Measurements from ENCODE around the gene TDRD1. TPM values are rescaled to one million over a fixed set of nuclear protein-coding genes. Genes with fewer than 3 reads are reported as not detected.

TDRD1 gene
- polyA plus RNA-seq, 3 donors: 0.04 TPM; not detected in 2

- no peak for DNase-seq (ENCODE audit: low read depth in 3 of 3, low spot score in 2 of 3)
Measured at GRCh38 chr10:114258274-114258840, 79.2 kb downstream of the TDRD1 start.

- DNase-seq (ENCODE audit: low read depth in 3 of 3, low spot score in 2 of 3): no peak
Measured at GRCh38 chr10:114259824-114260223, 80.7 kb downstream of the TDRD1 start.

DNA sequence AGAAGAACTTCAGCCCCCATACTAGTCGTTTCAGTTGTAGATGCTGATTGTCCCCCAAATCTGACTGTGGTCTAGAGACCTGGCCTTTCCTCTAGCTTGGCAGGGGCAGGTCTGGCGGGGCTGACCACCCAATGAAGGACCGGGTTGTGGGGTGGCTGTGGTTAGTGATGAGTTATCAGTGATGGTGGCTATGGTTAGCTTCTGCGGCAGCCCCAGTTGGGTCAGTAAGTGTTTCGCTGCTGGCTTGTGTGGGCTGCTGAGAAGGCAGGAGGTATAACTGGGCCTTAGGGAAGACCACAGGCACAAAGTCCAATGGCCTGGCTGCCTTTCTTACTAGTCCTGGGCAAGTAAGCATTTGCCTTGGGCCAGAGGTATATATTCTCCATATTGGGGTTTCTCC, 81.2 kb downstream of the TDRD1 start:
- no peak for DNase-seq (ENCODE audit: low read depth in 3 of 3, low spot score in 2 of 3)

DNA sequence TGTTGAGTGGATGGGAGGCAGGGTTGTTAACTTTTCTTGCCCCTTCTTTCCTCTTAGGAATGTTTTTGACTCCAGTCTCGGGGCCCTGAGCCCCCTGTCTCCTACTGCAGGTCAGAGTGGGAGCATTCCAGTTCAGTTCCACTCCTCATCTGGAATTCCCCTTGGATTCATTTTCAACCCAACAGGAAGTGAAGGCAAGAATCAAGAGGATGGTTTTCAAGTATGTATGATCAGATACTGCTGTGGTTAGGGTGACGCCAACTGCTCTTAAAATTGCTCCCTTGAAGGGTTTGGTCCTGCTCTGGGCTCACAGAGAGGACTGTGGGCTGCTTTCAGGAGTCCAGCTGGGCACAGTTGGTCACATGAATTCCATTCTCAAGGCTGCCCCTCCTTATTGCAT, 81.9 kb downstream of the TDRD1 start:
- DNase-seq (ENCODE audit: low read depth in 3 of 3, low spot score in 2 of 3): no peak

DNA sequence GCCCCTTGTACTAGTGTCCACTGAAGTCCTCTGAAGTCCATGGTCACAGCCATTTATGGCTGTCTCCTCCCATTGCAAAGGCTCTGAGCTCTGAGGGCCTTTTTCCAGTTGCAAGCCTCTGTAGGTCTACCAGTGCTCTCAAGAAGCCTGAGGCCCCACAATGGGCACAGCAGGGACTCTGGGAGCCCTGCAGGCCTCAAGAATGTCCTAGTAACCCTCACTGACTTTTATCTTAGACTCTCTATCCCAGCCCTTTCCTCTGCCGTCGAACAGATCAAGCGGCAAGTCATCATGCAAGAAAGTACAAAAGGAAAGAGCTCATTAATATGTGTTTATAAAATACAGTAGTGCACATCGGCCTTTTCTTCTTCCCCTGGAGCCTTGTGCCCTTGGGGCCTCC, 83.3 kb downstream of the TDRD1 start:
- DNase-seq (ENCODE audit: low read depth in 3 of 3, low spot score in 2 of 3): no peak

DNA sequence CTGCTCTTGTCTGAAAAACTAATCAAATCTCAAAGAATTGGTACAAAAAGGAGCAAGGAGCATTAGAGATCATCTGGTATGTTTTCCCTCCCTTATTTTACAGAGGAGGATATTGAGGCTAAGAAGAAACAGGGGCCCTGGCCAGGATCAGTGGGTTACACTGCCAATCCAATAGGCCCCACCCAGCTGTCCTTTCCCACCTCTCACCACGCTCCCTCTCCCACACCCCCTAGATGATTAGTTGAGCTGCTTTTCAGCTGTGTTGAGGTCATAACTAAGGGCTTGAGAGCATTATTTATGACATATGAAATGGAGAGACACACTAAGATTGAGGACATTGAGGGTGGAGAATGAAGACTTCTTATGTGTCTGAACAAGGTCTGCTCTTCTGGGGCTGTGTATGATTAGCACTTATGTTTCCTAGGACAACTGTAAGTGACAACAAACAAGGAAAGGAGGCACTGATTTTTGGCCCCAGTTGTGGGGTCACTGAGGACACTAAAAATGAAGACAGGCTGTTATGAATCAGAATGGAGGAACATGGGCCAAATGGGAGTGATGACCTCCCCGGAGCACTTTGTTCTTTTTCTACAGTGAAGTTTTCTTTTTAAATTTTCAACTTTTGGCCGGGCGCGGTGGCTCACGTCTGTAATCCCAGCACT, 86.4 kb downstream of the TDRD1 start:
- no peak for DNase-seq (ENCODE audit: low read depth in 3 of 3, low spot score in 2 of 3)

- DNase-seq (ENCODE audit: low read depth in 3 of 3, low spot score in 2 of 3): no peak
Measured at GRCh38 chr10:114266521-114266920, 87.4 kb downstream of the TDRD1 start.

- DNase-seq (ENCODE audit: low read depth in 3 of 3, low spot score in 2 of 3): no peak
Measured at GRCh38 chr10:114271075-114271778, 92.1 kb downstream of the TDRD1 start.

GRCh38 chr10:114271779-114272167, 92.6 kb downstream of the TDRD1 start:
- DNase-seq (ENCODE audit: low read depth in 3 of 3, low spot score in 2 of 3): no peak

- no peak for DNase-seq (ENCODE audit: low read depth in 3 of 3, low spot score in 2 of 3)
Measured at GRCh38 chr10:114272696-114273095, 93.5 kb downstream of the TDRD1 start.

GRCh38 chr10:114273910-114274309, 94.8 kb downstream of the TDRD1 start:
- no peak for DNase-seq (ENCODE audit: low read depth in 3 of 3, low spot score in 2 of 3)

DNA sequence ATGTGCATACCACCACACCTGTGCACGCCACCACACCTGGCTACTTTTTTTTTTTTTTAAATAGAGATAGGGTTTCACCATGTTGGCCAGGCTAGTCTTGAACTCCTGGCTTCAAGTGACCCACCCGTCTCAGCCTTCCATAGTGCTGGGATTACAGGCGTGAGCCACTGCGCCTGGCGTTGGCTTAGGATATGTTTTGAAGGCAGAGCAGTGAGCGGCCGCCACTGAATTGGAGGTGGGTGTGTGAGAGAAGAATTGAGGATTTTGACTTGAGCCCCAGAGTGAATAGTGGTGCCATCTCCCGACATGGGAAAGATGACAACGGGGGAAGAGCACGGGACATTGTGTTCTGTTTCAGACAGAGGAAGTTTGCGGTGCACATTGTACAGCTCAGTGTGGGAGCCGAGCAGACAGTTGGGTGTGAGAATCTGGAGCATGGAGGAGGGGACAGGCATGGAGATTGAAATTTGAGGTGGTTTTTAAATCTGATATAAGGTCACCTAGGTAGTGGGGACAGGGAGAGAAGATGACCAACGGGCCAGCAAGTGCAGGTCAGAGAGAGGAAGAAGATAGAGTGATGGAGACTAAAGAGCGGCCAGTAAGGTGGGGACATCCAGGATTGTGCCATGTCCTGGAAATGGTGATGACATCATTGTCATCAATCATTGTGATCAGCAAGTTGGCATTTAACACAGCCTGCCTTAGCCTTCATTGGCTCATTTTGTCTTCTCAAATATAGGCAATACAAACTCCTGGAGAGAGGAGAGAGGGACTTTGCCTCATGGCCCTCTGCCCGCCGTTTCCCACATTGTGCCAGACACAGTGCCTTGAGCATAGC, 95.7 kb downstream of the TDRD1 start:
- no peak for DNase-seq (ENCODE audit: low read depth in 3 of 3, low spot score in 2 of 3)

GRCh38 chr10:114276066-114276465, 96.9 kb downstream of the TDRD1 start:
- DNase-seq (ENCODE audit: low read depth in 3 of 3, low spot score in 2 of 3): no peak

GRCh38 chr10:114276671-114277070, 97.5 kb downstream of the TDRD1 start:
- no peak for DNase-seq (ENCODE audit: low read depth in 3 of 3, low spot score in 2 of 3)

- DNase-seq (ENCODE audit: low read depth in 3 of 3, low spot score in 2 of 3): no peak
Measured at GRCh38 chr10:114278140-114278883, 99.2 kb downstream of the TDRD1 start.

DNA sequence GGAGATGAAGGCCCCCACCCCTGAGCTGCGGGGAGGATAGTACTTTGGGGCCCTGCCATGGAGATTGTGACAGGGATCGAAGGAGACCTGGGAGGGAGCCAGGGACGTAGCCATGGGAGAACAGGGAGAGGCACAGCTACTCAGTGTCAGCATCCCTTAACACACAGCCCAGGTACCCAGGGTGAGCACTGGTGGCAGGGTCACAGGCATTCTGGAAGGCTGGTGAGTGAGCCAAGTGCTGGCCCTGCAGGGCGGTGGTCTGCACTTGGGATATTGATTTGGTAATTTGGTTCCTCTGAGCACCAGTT, 99.7 kb downstream of the TDRD1 start:
- DNase-seq (ENCODE audit: low read depth in 3 of 3, low spot score in 2 of 3): no peak

DNA sequence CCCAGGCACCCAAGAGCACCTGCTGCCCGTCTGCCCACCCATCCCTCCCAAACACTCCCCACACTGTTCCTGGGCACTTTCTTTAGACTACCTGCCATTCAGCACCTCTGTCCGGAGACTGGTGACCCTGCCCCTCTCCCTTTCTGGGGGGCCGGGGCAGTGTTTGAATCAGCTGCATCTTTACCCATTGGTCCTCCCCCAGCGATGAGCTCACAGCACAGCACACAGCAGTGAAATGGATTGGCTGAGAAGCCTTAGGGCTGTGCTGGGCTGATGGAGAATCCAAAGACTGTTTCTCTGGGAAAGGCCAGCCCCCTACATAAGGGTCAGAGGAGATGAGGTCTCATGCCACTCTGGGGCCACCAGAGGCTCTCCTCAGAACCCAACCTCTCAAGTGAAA, 100.1 kb downstream of the TDRD1 start:
- no peak for DNase-seq (ENCODE audit: low read depth in 3 of 3, low spot score in 2 of 3)

DNA sequence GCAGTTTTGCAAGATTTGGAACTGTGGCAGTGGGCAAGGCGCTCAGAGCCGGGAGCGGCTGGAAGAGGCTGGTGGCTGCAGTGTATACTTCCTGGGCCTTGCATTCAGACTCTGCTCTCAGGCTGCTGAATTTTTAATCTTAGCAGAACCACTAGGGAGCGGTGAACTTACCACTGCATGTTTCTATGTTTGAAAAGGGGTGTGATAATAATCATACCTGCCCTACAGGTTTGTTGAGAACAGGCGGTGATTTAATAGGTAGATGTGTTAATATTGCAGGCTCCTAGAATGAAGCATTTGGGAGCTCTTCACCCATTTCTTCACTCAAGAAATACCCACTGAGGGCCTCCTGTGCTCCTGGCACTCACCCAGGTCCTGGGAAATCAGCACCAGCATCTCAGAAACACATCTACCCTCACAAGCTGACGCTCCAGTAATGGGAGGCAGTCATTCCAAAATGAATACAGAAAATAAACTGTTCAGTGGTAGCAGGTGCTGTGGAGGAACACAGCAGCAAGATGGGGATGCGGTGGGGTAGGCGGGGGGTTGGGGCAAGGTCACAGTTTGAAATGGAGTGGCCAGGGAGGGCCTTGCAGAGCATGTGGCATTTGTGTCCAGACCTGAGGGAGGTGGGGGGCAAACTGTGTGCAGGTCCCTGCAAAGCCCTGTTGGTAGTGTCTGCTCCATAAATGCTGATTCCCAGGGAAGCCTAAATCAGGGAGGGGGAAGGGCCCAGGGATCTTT, 100.9 kb downstream of the TDRD1 start:
- DNase-seq (ENCODE audit: low read depth in 3 of 3, low spot score in 2 of 3): no peak

DNA sequence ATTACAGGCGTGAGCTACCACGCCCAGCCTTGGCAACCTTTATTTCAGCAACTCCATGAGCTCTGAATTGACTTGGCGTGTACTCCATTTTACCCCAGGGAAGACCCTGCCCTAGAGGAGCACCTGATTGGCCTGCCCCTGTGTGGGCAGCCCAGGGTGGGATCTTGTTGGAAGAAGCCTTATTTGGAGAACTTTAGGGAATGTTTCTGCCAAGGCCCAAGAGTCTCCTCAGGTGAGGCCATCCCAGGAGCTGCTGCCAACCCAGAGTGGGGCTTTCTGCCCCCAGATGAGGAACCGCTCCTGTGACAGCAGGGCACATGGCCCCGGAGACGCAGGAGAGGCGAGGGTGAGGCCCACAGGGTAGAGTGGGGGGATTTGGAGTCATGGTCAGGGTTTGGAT, 101.9 kb downstream of the TDRD1 start:
- DNase-seq (ENCODE audit: low read depth in 3 of 3, low spot score in 2 of 3): no peak

GRCh38 chr10:114281461-114281860, 102.3 kb downstream of the TDRD1 start:
- no peak for DNase-seq (ENCODE audit: low read depth in 3 of 3, low spot score in 2 of 3)

All from right renal cortex interstitium (tissue), 3 donors.